ENCODE data around the gene ITM2A. TPM values are rescaled to one million over a fixed set of nuclear protein-coding genes. Genes with fewer than 3 reads are reported as not detected.

The ITM2A gene
- total and polyA plus RNA-seq, 2 donors (not counting 1 experiment from before 2014, with no cell fraction given), result 14.9 to 16.3 TPM

DNA sequence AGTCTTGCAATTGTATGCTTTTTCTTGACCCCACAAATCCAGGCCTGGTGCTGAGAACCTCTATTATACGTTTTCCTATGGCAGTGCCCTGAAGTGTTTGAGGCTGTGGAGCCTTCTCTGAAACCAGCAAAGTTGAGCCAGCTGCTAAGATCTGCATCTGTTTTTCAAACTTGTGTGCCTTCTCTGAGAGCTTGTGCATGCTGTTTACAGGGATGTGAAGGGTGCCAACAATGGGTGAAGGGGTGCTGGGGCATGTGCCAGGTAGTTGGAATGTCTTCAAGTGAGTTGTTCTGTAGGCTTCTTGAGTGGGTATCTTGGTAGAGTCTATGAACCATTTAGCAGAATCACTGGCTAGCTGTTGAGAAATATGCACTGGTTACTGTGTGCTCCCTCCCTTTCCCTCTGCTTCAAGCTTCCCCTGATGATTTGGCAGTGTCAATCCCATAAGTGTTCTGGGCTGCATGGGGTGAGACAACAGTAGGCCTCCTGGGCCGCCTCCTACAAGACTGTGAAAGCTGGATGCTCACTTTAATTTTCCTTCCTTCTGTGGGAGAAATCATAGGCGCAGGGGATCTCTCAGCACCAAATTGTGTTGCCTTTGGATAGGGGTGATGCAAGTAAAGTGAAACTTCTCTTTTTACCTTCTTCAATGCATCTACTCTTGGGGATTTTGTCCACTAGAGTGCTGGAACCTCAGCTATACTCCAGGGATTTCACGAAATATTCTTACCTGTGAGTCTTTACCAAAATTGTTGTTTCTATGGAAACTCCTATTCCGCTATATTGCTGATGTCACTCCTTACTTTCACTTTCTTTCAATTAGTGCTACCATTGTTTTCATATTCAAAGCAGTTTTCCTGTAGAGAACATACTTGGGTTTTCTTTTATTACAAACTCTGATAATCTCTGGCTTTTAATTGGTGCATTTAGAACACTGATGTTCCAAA lies 30.0 kb downstream of the ITM2A start:
- Histone ChIP-seq H3K27me3 (replicated peaks in 1 of 4; ENCODE audit: control extremely low read depth in 1 of 4, control insufficient read depth in 3 of 4, insufficient read depth in 4 of 4, low read length in 3 of 4) (no peaks in the 10 kb centered on the region), H3K4me3 (ENCODE audit: control extremely low read depth in 1 of 5, extremely low read depth in 1 of 5, insufficient read depth in 1 of 5, low read depth in 2 of 5, low read length in 4 of 5) (peak overlapping the region in 4 of 5 experiments; percentile 2 to 19 (median 13)), H3K4me2 (replicated peaks; ENCODE audit: low read depth, low read length, poor library complexity, severe bottlenecking) (peak overlapping the region; percentile 29), H3K4me1 (ENCODE audit: control insufficient read depth in 2 of 2, insufficient read depth in 2 of 2, low read length in 2 of 2) (no peaks in the 10 kb centered on the region), H3K79me2 (ENCODE audit: control insufficient read depth, insufficient read depth, low read length) (no peaks in the 10 kb centered on the region), H4K20me1 (ENCODE audit: control insufficient read depth, insufficient read depth, low read length, poor library complexity, severe bottlenecking) (no peaks in the 10 kb centered on the region), H3K36me3 (replicated peaks in 1 of 2; ENCODE audit: control extremely low read depth in 1 of 2, control insufficient read depth in 1 of 2, extremely low read depth in 1 of 2, insufficient read depth in 2 of 2, low read length in 1 of 2) (no peaks in the 10 kb centered on the region), H3K27ac (ENCODE audit: low read length in 2 of 2) (no peak overlapping the region), H3K9ac (ENCODE audit: low read length) (peak overlapping the region; percentile 30), H2AFZ (ENCODE audit: insufficient read depth, low read depth, low read length, poor library complexity, severe bottlenecking) (no peak overlapping the region), H3K9me3 (ENCODE audit: control extremely low read depth in 1 of 3, control insufficient read depth in 2 of 3, insufficient read depth in 1 of 3, low read length in 2 of 3) (peaks cover 0 to under 1% (median 0%) of the 10 kb centered on the region in 3 donors)
- Mint-ChIP-seq H3K27me3 (no peaks in the 10 kb centered on the region), H3K4me1 (no peaks in the 10 kb centered on the region), H3K27ac (peak overlapping the region; percentile 26), H3K9me3 (ENCODE audit: insufficient read depth) (peaks cover 2% of the 10 kb centered on the region), H3K4me3 (peak overlapping the region; percentile 62)
- intact Hi-C loops (cut with micrococcal nuclease), result no loop called here
- peak; percentile 2 for DNase-seq
- ATAC-seq (ENCODE audit: low read depth), result no peak
- no peak for TF ChIP-seq EZH2 (IDR thresholded peaks at IDR 0.05; ENCODE audit: borderline replicate concordance, insufficient read depth, low read depth, low read length, poor library complexity, severe bottlenecking)
- TF ChIP-seq, protein P1, sequence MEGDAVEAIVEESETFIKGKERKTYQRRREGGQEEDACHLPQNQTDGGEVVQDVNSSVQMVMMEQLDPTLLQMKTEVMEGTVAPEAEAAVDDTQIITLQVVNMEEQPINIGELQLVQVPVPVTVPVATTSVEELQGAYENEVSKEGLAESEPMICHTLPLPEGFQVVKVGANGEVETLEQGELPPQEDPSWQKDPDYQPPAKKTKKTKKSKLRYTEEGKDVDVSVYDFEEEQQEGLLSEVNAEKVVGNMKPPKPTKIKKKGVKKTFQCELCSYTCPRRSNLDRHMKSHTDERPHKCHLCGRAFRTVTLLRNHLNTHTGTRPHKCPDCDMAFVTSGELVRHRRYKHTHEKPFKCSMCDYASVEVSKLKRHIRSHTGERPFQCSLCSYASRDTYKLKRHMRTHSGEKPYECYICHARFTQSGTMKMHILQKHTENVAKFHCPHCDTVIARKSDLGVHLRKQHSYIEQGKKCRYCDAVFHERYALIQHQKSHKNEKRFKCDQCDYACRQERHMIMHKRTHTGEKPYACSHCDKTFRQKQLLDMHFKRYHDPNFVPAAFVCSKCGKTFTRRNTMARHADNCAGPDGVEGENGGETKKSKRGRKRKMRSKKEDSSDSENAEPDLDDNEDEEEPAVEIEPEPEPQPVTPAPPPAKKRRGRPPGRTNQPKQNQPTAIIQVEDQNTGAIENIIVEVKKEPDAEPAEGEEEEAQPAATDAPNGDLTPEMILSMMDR (IDR thresholded peaks at IDR 0.05), result no peak
- WGBS (ENCODE audit: insufficient coverage), result no CpG with 5 or more reads among the region's 5 CpGs
- POLR2A ChIA-PET, result no interaction called here
- CTCF ChIA-PET, result interaction anchor here (1.1 kb wide), 1 partner anchor 256 kb away, joined by 3 read pairs; no protein-coding TSS in a partner anchor

DNA sequence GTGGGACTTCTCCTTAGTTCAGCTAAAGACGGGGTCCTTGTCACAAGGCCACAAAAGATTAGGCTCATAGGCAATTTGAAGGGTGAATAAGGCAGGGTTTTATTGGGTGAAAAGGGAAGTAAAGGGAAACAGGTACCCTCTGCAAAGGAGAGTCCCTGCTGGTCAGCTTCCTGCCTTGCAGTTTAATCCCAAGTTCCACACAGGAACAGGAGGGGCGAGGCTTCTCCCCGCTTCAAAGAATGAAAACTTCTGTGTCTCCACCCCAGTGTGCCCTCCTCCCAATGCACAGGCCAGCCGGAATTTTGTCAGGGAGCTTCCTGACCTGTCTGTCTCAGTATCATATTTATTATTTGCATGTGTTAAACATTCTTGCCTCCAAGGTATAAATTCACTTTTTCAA lies 37.1 kb downstream of the ITM2A start:
- Histone ChIP-seq H3K9me3 (ENCODE audit: control extremely low read depth in 1 of 3, control insufficient read depth in 2 of 3, insufficient read depth in 1 of 3, low read length in 2 of 3) (no peaks in the 10 kb centered on the region), H4K20me1 (ENCODE audit: control insufficient read depth, insufficient read depth, low read length, poor library complexity, severe bottlenecking) (no peaks in the 10 kb centered on the region), H3K4me1 (ENCODE audit: control insufficient read depth in 2 of 2, insufficient read depth in 2 of 2, low read length in 2 of 2) (no peaks in the 10 kb centered on the region), H2AFZ (ENCODE audit: insufficient read depth, low read depth, low read length, poor library complexity, severe bottlenecking) (no peak overlapping the region), H3K4me2 (replicated peaks; ENCODE audit: low read depth, low read length, poor library complexity, severe bottlenecking) (no peak overlapping the region), H3K9ac (ENCODE audit: low read length) (no peak overlapping the region), H3K4me3 (ENCODE audit: control extremely low read depth in 1 of 5, extremely low read depth in 1 of 5, insufficient read depth in 1 of 5, low read depth in 2 of 5, low read length in 4 of 5) (no peak overlapping the region), H3K36me3 (replicated peaks in 1 of 2; ENCODE audit: control extremely low read depth in 1 of 2, control insufficient read depth in 1 of 2, extremely low read depth in 1 of 2, insufficient read depth in 2 of 2, low read length in 1 of 2) (no peaks in the 10 kb centered on the region), H3K79me2 (ENCODE audit: control insufficient read depth, insufficient read depth, low read length) (no peaks in the 10 kb centered on the region), H3K27me3 (replicated peaks in 1 of 4; ENCODE audit: control extremely low read depth in 1 of 4, control insufficient read depth in 3 of 4, insufficient read depth in 4 of 4, low read length in 3 of 4) (no peaks in the 10 kb centered on the region), H3K27ac (ENCODE audit: low read length in 2 of 2) (no peak overlapping the region)
- H3K4me1 Mint-ChIP-seq, result no peaks in the 10 kb centered on the region
- ChIA-PET CTCF (no interaction called here), POLR2A (no interaction called here)
- H3K27ac Mint-ChIP-seq, result no peak overlapping the region
- no peaks in the 10 kb centered on the region for H3K9me3 Mint-ChIP-seq (ENCODE audit: insufficient read depth)
- DNase-seq (no peak), ATAC-seq (ENCODE audit: low read depth) (no peak)
- H3K27me3 Mint-ChIP-seq, result no peaks in the 10 kb centered on the region
- WGBS (ENCODE audit: insufficient coverage), result 71% methylated on average over 1 of the region's 4 CpGs
- intact Hi-C loops (cut with micrococcal nuclease), result no loop called here
- H3K4me3 Mint-ChIP-seq, result no peak overlapping the region
- no peak for TF ChIP-seq EZH2 (IDR thresholded peaks at IDR 0.05; ENCODE audit: borderline replicate concordance, insufficient read depth, low read depth, low read length, poor library complexity, severe bottlenecking)
- TF ChIP-seq, protein P1 (IDR thresholded peaks at IDR 0.05), result no peak
